Mucosa of rectum (tissue), 2 donors: ENCODE results near the gene WWP2.

Source experiments
- H3K27ac ChIP-seq, 2 donors: one replicate each; pipeline ENCODE4 v1.7.0; 2013; ENCODE audit warnings: inconsistent platforms in 2 of 2, low read depth in 2 of 2, low read length in 2 of 2
- H3K27me3 ChIP-seq, 2 donors: one replicate each; pipeline ENCODE4 v1.7.0; 2013; ENCODE audit warnings: low read length in 2 of 2; ENCODE audit not compliant: control insufficient read depth in 2 of 2, insufficient read depth in 2 of 2
- H3K36me3 ChIP-seq, 2 donors: one replicate each; pipeline ENCODE4 v1.7.0; 2013; ENCODE audit warnings: low read length in 2 of 2; ENCODE audit not compliant: control insufficient read depth in 2 of 2, insufficient read depth in 2 of 2
- H3K4me1 ChIP-seq, 2 donors: one replicate each; pipeline ENCODE4 v1.7.0; 2013; ENCODE audit warnings: low read length in 2 of 2, mild to moderate bottlenecking in 1 of 2; ENCODE audit not compliant: control insufficient read depth in 2 of 2, insufficient read depth in 2 of 2
- H3K4me3 ChIP-seq, 2 donors: one replicate each; pipeline ENCODE4 v1.7.0; 2013; ENCODE audit warnings: low read length in 2 of 2
- H3K9ac ChIP-seq, 2 donors: one replicate each; pipeline ENCODE4 v1.7.0; 2013; ENCODE audit warnings: low read length in 2 of 2, low read depth in 1 of 2, mild to moderate bottlenecking in 1 of 2
- H3K9me3 ChIP-seq, 2 donors: one replicate each; pipeline ENCODE4 v1.7.0; 2013; ENCODE audit warnings: low read length in 2 of 2; ENCODE audit not compliant: control insufficient read depth in 2 of 2
- donor health status: healthy.
- donor health status: Normal muscosa, but diverticular disease.

The WWP2 gene

GRCh38 chr16:69767459-69768229 is 5.5 kb downstream of the WWP2 start:
- Histone ChIP-seq H3K27me3 (no peaks in the 10 kb centered on the region), H3K9me3 (no peaks in the 10 kb centered on the region), H3K27ac (no peak overlapping the region), H3K4me1 (peaks cover 10 to 11% of the 10 kb centered on the region in 2 donors), H3K9ac (no peak overlapping the region), H3K4me3 (no peak overlapping the region), H3K36me3 (no peaks in the 10 kb centered on the region)

GRCh38 chr16:69768666-69769065 is 6.5 kb downstream of the WWP2 start:
- peaks cover 5 to 8% of the 10 kb centered on the region in 2 donors for H3K4me1 ChIP-seq
- H3K36me3 ChIP-seq = no peaks in the 10 kb centered on the region
- no peaks in the 10 kb centered on the region for H3K27me3 ChIP-seq
- no peak overlapping the region for H3K27ac ChIP-seq
- no peak overlapping the region for H3K4me3 ChIP-seq
- H3K9me3 ChIP-seq = no peaks in the 10 kb centered on the region
- H3K9ac ChIP-seq = no peak overlapping the region

- H3K4me3 ChIP-seq = no peak overlapping the region
- no peaks in the 10 kb centered on the region for H3K36me3 ChIP-seq
- H3K27ac ChIP-seq = no peak overlapping the region
These were observed 7.3 kb downstream of the WWP2 start for GRCh38 chr16:69769404-69769803.

GRCh38 chr16:69771651-69771967 is 9.5 kb downstream of the WWP2 start:
- Histone ChIP-seq H3K27me3 (no peaks in the 10 kb centered on the region), H3K27ac (no peak overlapping the region), H3K4me1 (peaks cover 4 to 7% of the 10 kb centered on the region in 2 donors), H3K4me3 (no peak overlapping the region), H3K9ac (no peak overlapping the region), H3K9me3 (peaks cover 0 to 4% of the 10 kb centered on the region in 2 donors), H3K36me3 (no peaks in the 10 kb centered on the region)

More at GRCh38 chr16:69769404-69769803, 7.3 kb downstream of the WWP2 start:
- H3K9me3 ChIP-seq = no peaks in the 10 kb centered on the region
- H3K9ac ChIP-seq = no peak overlapping the region
- peaks cover 3 to 4% of the 10 kb centered on the region in 2 donors for H3K4me1 ChIP-seq
- no peaks in the 10 kb centered on the region for H3K27me3 ChIP-seq

- Histone ChIP-seq H3K4me3 (no peak overlapping the region), H3K4me1 (peaks cover 4% of the 10 kb centered on the region in 2 donors), H3K27me3 (no peaks in the 10 kb centered on the region), H3K36me3 (no peaks in the 10 kb centered on the region), H3K9ac (no peak overlapping the region), H3K9me3 (peaks cover 0 to 4% of the 10 kb centered on the region in 2 donors), H3K27ac (no peak overlapping the region)
These were observed 11.3 kb downstream of the WWP2 start for GRCh38 chr16:69773260-69773947.

- H3K27me3 ChIP-seq = no peaks in the 10 kb centered on the region
- no peak overlapping the region for H3K4me3 ChIP-seq
These were observed 13.4 kb downstream of the WWP2 start for GRCh38 chr16:69775563-69775962.

GRCh38 chr16:69779724-69780123 is 17.6 kb downstream of the WWP2 start:
- Histone ChIP-seq H3K27me3 (no peaks in the 10 kb centered on the region), H3K36me3 (peaks cover 4 to 7% of the 10 kb centered on the region in 2 donors), H3K27ac (no peak overlapping the region), H3K4me1 (peaks cover 0 to 4% of the 10 kb centered on the region in 2 donors), H3K4me3 (no peak overlapping the region), H3K9me3 (peaks cover 0 to 4% of the 10 kb centered on the region in 2 donors), H3K9ac (no peak overlapping the region)

More at GRCh38 chr16:69775563-69775962, 13.4 kb downstream of the WWP2 start:
- Histone ChIP-seq H3K27ac (no peak overlapping the region), H3K4me1 (peaks cover 4% of the 10 kb centered on the region in 2 donors), H3K36me3 (no peaks in the 10 kb centered on the region), H3K9me3 (peaks cover 0 to 4% of the 10 kb centered on the region in 2 donors), H3K9ac (no peak overlapping the region)

- Histone ChIP-seq H3K9me3 (no peaks in the 10 kb centered on the region), H3K4me1 (no peaks in the 10 kb centered on the region), H3K36me3 (peaks cover 4 to 7% of the 10 kb centered on the region in 2 donors), H3K27me3 (no peaks in the 10 kb centered on the region), H3K27ac (no peak overlapping the region), H3K4me3 (no peak overlapping the region), H3K9ac (no peak overlapping the region)
These were observed 19.0 kb downstream of the WWP2 start for GRCh38 chr16:69781118-69781517.

GRCh38 chr16:69784586-69784985 is 22.5 kb downstream of the WWP2 start:
- no peak overlapping the region for H3K27ac ChIP-seq
- no peak overlapping the region for H3K4me3 ChIP-seq
- H3K27me3 ChIP-seq = no peaks in the 10 kb centered on the region
- peaks cover 2% of the 10 kb centered on the region in 2 donors for H3K4me1 ChIP-seq
- H3K9ac ChIP-seq = no peak overlapping the region
- peaks cover 26 to 27% of the 10 kb centered on the region in 2 donors for H3K36me3 ChIP-seq
- H3K9me3 ChIP-seq = no peaks in the 10 kb centered on the region

- Histone ChIP-seq H3K4me1 (peaks cover 2% of the 10 kb centered on the region in 2 donors), H3K9me3 (no peaks in the 10 kb centered on the region), H3K27ac (no peak overlapping the region), H3K36me3 (peaks cover 31 to 32% of the 10 kb centered on the region in 2 donors), H3K9ac (no peak overlapping the region), H3K27me3 (no peaks in the 10 kb centered on the region), H3K4me3 (no peak overlapping the region)
These were observed 25.8 kb downstream of the WWP2 start for GRCh38 chr16:69787883-69788282.
